ENCODE results near the gene MRPL12.
A peak's percentile ranks its signal among the peaks of the same experiment; 100 is the strongest.

DNA sequence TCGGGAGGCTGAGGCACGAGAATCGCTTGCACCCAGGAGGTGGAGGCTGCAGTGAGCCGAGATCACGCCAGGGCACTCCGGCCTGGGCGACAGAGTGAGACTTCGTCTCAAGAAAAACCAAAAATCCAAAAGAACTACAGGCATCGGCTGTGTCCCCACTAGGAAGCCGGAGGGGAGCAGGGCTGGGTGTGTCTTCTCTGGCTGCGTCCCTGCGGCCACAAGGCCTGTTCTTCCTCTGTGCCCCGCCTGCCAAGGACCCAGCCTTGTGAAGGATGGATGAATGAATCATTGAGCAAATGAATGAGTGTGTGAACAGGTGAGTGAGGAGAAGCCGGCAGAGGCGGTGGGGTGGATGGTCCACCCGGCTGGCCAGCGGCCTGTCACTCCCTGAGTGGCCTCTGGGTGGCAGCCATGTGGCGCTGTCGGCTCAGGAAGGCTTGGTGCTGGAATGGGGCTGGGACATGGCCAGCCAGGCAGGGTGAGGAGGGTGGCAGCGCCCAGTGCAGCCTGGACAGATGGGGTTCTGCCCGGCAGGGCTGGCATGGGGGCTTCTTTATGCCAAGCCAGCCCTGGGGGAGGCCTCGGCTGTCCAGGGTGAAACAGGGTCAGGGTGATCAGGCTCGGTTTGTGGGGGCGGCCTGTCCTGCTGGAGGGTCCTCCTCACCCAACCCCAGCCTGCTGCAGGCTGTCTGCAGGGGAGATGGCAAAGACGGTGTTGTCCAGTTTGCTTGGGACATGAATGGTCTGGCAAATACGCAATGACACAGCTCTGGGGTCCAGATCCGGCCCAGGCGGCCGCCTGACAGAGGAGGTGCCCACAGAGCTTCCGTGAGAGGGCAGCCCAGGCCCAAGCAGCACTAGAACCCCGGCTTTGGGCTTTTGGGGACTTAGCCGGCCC lies 30.6 kb downstream of the MRPL12 start:
- TF ChIP-seq, protein P1, sequence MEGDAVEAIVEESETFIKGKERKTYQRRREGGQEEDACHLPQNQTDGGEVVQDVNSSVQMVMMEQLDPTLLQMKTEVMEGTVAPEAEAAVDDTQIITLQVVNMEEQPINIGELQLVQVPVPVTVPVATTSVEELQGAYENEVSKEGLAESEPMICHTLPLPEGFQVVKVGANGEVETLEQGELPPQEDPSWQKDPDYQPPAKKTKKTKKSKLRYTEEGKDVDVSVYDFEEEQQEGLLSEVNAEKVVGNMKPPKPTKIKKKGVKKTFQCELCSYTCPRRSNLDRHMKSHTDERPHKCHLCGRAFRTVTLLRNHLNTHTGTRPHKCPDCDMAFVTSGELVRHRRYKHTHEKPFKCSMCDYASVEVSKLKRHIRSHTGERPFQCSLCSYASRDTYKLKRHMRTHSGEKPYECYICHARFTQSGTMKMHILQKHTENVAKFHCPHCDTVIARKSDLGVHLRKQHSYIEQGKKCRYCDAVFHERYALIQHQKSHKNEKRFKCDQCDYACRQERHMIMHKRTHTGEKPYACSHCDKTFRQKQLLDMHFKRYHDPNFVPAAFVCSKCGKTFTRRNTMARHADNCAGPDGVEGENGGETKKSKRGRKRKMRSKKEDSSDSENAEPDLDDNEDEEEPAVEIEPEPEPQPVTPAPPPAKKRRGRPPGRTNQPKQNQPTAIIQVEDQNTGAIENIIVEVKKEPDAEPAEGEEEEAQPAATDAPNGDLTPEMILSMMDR (conservative IDR thresholded peaks at IDR 0.05 in 1 of 2, IDR thresholded peaks at IDR 0.05 in 1 of 2; ENCODE audit: low read depth in 1 of 2, low read length in 2 of 2), result peak; percentile 72 to 80
- no peak for TF ChIP-seq EZH2 (IDR thresholded peaks at IDR 0.05; ENCODE audit: low read length, missing control alignments)
